T-cell (primary cell): ENCODE results near the gene CA5A. TPM values are rescaled to one million over a fixed set of nuclear protein-coding genes. Genes with fewer than 3 reads are reported as not detected.
"Not testable (repeated sequence)": the region's sequence is repeated elsewhere in the genome, so short reads cannot be mapped to it uniquely, and the experiment has no call there.

ENCODE experiments used
- ATAC-seq, 4 experiments: fragments of 200-7000 bp in 3 of 4; fragments of 150-1000 bp in 1 of 4; cut with Tn5 transposase; replicated peaks in 1 of 4; 1 replicate in 3 of 4; 2 replicates in 1 of 4; pipeline ENCODE4 v1.10.0; 2021; ENCODE audit warnings: moderate library complexity in 3 of 4, mild to moderate bottlenecking in 2 of 4, moderate number of reproducible peaks in 1 of 4
- CTCF ChIA-PET, 2 donors: fragments of 300-600 bp; sonication (Branson Sonifier 250); formaldehyde crosslinking; loops; one replicate each; lab custom pipeline; 2022; ENCODE audit warnings: antibody characterized with exemption in 2 of 2; lab: Charles Lee
- POLR2A ChIA-PET, 2 donors: fragments of 300-600 bp; sonication (Branson Sonifier 250); formaldehyde crosslinking; loops; one replicate each; lab custom pipeline; 2022; ENCODE audit warnings: antibody characterized with exemption in 2 of 2; lab: Charles Lee
- DNase-seq, 35 experiments: peaks; one replicate each; pipeline versions ENCODE4 v3.0.0 to v3.0.0-alpha.2; 2013 to 2023
- H3K27ac ChIP-seq: one replicate; pipeline ENCODE4 v1.5.1; 2013; ENCODE audit warnings: low read length
- H3K27me3 ChIP-seq, 2 experiments: replicated peaks in 1 of 2; 1 replicate in 1 of 2; 2 replicates in 1 of 2; pipeline versions ENCODE4 v1.6.1 to v1.7.0; 2013; ENCODE audit warnings: low read length in 1 of 2, mixed read lengths in 1 of 2; ENCODE audit not compliant: control insufficient read depth in 2 of 2, insufficient read depth in 2 of 2; ENCODE audit errors: extremely low read depth in 1 of 2
- H3K36me3 ChIP-seq, 2 donors: 1 replicate in 1 of 2; 2 replicates in 1 of 2; pipeline versions ENCODE4 v1.6.1 to v1.7.0; 2013; ENCODE audit warnings: low read length in 1 of 2; ENCODE audit not compliant: control insufficient read depth in 2 of 2, insufficient read depth in 1 of 2; ENCODE audit errors: extremely low read depth in 1 of 2
- H3K4me1 ChIP-seq, 2 experiments: 1 replicate in 1 of 2; 2 replicates in 1 of 2; pipeline versions ENCODE4 v1.6.1 to v1.7.0; 2013; ENCODE audit warnings: low read length in 2 of 2, mixed read lengths in 1 of 2; ENCODE audit not compliant: insufficient read depth in 2 of 2, control insufficient read depth in 1 of 2; ENCODE audit errors: extremely low read depth in 1 of 2
- H3K4me3 ChIP-seq, 2 donors: 1 replicate in 1 of 2; 2 replicates in 1 of 2; pipeline versions ENCODE4 v1.5.1 to v1.7.0; 2013; ENCODE audit warnings: mild to moderate bottlenecking in 2 of 2, low read length in 1 of 2, moderate library complexity in 1 of 2; ENCODE audit not compliant: control insufficient read depth in 1 of 2; ENCODE audit errors: extremely low read depth in 1 of 2
- H3K9me3 ChIP-seq: 2 replicates; pipeline ENCODE4 v1.7.0; 2013
- H3K27ac Mint-ChIP-seq, 2 donors: one replicate each; pipeline ENCODE4 v1.8.0; 2020 to 2021; ENCODE audit warnings: mild to moderate bottlenecking in 2 of 2, mixed read lengths in 2 of 2
- H3K27me3 Mint-ChIP-seq, 2 donors: one replicate each; pipeline ENCODE4 v1.8.0; 2021 to 2022; ENCODE audit warnings: mixed read lengths in 2 of 2
- H3K36me3 Mint-ChIP-seq: one replicate; pipeline ENCODE4 v1.8.0; 2021; ENCODE audit warnings: mixed read lengths
- H3K4me1 Mint-ChIP-seq, 3 donors: one replicate each; pipeline ENCODE4 v1.8.0; 2020 to 2022; ENCODE audit warnings: mixed read lengths in 3 of 3, mild to moderate bottlenecking in 1 of 3
- H3K4me3 Mint-ChIP-seq, 3 donors: one replicate each; pipeline ENCODE4 v1.8.0; 2020 to 2022; ENCODE audit warnings: mild to moderate bottlenecking in 3 of 3, mixed read lengths in 3 of 3, moderate library complexity in 3 of 3
- H3K9me3 Mint-ChIP-seq, 3 donors: one replicate each; pipeline ENCODE4 v1.8.0; 2020 to 2022; ENCODE audit warnings: mixed read lengths in 3 of 3
- WGBS: methylation state at CpG from one replicate; pipeline ENCODE4 v1.1.5; 2013; ENCODE audit warnings: missing lambda C conversion rate; ENCODE audit not compliant: insufficient coverage; 5-methylcytosine and 5-hydroxymethylcytosine counted together
- total RNA-seq, 35 experiments: library from RNA in 6 of 35; stranded (reverse) in 6 of 35; fragments of 120-200 nt in 1 of 35; gene quantifications; one replicate each; pipeline versions ENCODE4 v1.2.1 to v1.2.4 and lab custom pipeline; 2013 to 2026

The CA5A gene
- total RNA-seq, 5 donors from 2014 or later (not counting 1 experiment from before 2014, with no cell fraction given) = 0.20 TPM; not detected in 4

GRCh38 chr16:87938412-87938949 is 2.2 kb upstream of the CA5A start:
- ATAC-seq (no peak), DNase-seq (no peak)
- Mint-ChIP-seq H3K9me3 (peaks cover 0 to 4% (median 0%) of the 10 kb centered on the region in 3 donors), H3K4me1 (no peaks in the 10 kb centered on the region), H3K27me3 (peaks cover 0 to 4% of the 10 kb centered on the region in 2 donors), H3K36me3 (no peaks in the 10 kb centered on the region), H3K27ac (no peak overlapping the region), H3K4me3 (no peak overlapping the region)
- WGBS = 100% methylated on average over 2 of the region's 4 CpGs
- no peak overlapping the region for H3K27ac ChIP-seq
- H3K4me1 ChIP-seq = no peaks in the 10 kb centered on the region
- H3K9me3 ChIP-seq = no peaks in the 10 kb centered on the region
- H3K4me3 ChIP-seq = no peak overlapping the region
- POLR2A ChIA-PET = no interaction called here
- CTCF ChIA-PET = no interaction called here
- peaks cover 0 to 3% of the 10 kb centered on the region in 2 experiments for H3K27me3 ChIP-seq
- H3K36me3 ChIP-seq = no peaks in the 10 kb centered on the region

DNA sequence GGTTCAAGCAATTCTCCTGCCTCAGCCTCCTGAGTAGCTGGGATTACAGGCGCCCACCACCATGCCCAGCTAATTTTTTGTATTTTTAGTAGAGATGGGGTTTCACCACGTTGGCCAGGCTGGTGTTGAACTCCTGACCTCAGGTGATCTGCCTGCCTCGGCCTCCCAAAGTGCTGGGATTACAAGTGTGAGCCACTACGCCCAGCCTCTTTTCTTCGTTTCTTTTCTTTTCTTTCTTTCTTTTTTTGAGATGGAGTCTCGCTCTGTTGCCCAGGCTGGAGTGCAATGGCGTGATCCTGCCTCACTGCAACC is 858 bp upstream of the CA5A start:
- WGBS = 90% methylated on average over 4 of the region's 7 CpGs
- H3K36me3 Mint-ChIP-seq, H3K27ac ChIP-seq, H3K9me3 ChIP-seq, H3K4me3 ChIP-seq, H3K4me3 Mint-ChIP-seq, H3K4me1 ChIP-seq, H3K27me3 ChIP-seq, H3K4me1 Mint-ChIP-seq, H3K27ac Mint-ChIP-seq, ATAC-seq, H3K27me3 Mint-ChIP-seq, POLR2A ChIA-PET, DNase-seq, H3K36me3 ChIP-seq, H3K9me3 Mint-ChIP-seq: not testable (repeated sequence)
- CTCF ChIA-PET = interaction anchor here in 1 of 2 donors (0.6 kb wide), 1 partner anchor 63 kb away, joined by 3 read pairs; no protein-coding TSS in a partner anchor

GRCh38 chr16:87936016-87936374 is 334 bp downstream of the CA5A start:
- ATAC-seq, H3K4me1 ChIP-seq, H3K9me3 Mint-ChIP-seq, H3K9me3 ChIP-seq, DNase-seq, H3K4me3 Mint-ChIP-seq, POLR2A ChIA-PET, CTCF ChIA-PET, H3K27ac Mint-ChIP-seq, H3K27me3 ChIP-seq, H3K4me3 ChIP-seq, H3K4me1 Mint-ChIP-seq, H3K36me3 Mint-ChIP-seq, H3K36me3 ChIP-seq, H3K27ac ChIP-seq, H3K27me3 Mint-ChIP-seq: not testable (repeated sequence)
- WGBS = 92% methylated on average over 7 of the region's 14 CpGs

- ATAC-seq, H3K4me1 Mint-ChIP-seq, H3K27ac Mint-ChIP-seq: not testable (repeated sequence)
Measured at GRCh38 chr16:87934752-87935425, 1.4 kb downstream of the CA5A start.

GRCh38 chr16:87933140-87933495 is 3.2 kb downstream of the CA5A start:
- Mint-ChIP-seq H3K27me3 (peaks cover 0 to 2% of the 10 kb centered on the region in 2 donors), H3K27ac (no peak overlapping the region), H3K9me3 (no peaks in the 10 kb centered on the region), H3K36me3 (no peaks in the 10 kb centered on the region), H3K4me1 (no peaks in the 10 kb centered on the region), H3K4me3 (no peak overlapping the region)
- 83% methylated on average over 2 of the region's 3 CpGs for WGBS
- ChIA-PET POLR2A (no interaction called here), CTCF (no interaction called here)
- ATAC-seq = no peak
- Histone ChIP-seq H3K36me3 (no peaks in the 10 kb centered on the region), H3K27ac (no peak overlapping the region), H3K4me3 (no peak overlapping the region), H3K9me3 (no peaks in the 10 kb centered on the region), H3K27me3 (peaks cover 0 to 8% of the 10 kb centered on the region in 2 experiments), H3K4me1 (no peaks in the 10 kb centered on the region)
- DNase-seq = no peak

More at GRCh38 chr16:87934752-87935425, 1.4 kb downstream of the CA5A start:
- H3K27me3 Mint-ChIP-seq, CTCF ChIA-PET, POLR2A ChIA-PET, H3K9me3 ChIP-seq, H3K4me1 ChIP-seq, H3K4me3 ChIP-seq, DNase-seq, H3K36me3 ChIP-seq, H3K9me3 Mint-ChIP-seq, H3K27me3 ChIP-seq, H3K36me3 Mint-ChIP-seq, H3K4me3 Mint-ChIP-seq, H3K27ac ChIP-seq: not testable (repeated sequence)
- 72% methylated on average over 13 of the region's 19 CpGs for WGBS

DNA sequence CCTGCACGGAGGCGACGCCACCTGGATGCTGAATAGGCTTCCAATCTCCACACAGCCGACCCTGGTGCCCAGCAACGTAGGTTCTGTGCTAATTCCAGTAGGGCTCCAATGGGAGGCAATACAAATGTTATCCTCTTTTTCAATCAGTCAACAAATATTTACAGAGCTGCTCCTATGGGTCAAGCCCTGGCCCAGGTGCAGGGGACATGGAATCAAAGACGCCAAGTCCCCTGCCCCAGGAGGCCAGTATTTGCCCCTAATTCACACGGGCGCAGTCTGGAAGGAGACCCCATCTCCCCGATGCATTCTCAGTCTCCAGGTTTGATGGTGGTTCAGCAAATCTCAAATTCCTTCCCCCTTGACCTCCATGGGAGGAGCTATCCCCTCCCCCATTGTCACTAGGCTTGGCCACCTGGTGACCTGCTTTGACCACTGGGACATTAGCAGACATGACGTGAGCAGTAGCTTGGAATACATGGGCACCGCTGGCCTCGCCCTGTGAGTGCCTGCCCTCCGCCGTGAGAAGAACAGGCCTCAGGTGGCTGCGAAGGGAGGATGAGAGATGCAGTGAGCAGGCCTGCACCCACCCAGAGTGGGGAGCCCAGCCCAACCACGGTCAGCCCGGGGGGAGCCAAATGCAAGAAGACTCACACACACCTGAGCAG is 3.7 kb downstream of the CA5A start:
- H3K36me3 ChIP-seq, H3K4me3 Mint-ChIP-seq, ATAC-seq, H3K4me1 ChIP-seq, H3K27me3 Mint-ChIP-seq, H3K9me3 Mint-ChIP-seq, H3K36me3 Mint-ChIP-seq, H3K27me3 ChIP-seq, CTCF ChIA-PET, H3K27ac ChIP-seq, H3K27ac Mint-ChIP-seq, H3K9me3 ChIP-seq, H3K4me1 Mint-ChIP-seq, H3K4me3 ChIP-seq, DNase-seq, POLR2A ChIA-PET: not testable (repeated sequence)
- WGBS = 92% methylated on average over 11 of the region's 17 CpGs
